Spleen (tissue), 7 donors: Measurements from ENCODE around the gene MTHFR.

Source experiments
- POLR2A ChIP-seq, 3 donors: fragments of 450-650 bp; IDR thresholded peaks; one replicate each; pipeline ENCODE4 v1.5.1; 2017; ENCODE audit warnings: antibody characterized with exemption in 3 of 3, mild to moderate bottlenecking in 1 of 3
- POLR2AphosphoS5 ChIP-seq, 3 donors: sonication (generic); formaldehyde crosslinking; IDR thresholded peaks; one replicate each; pipeline ENCODE4 v1.5.1; 2017; ENCODE audit warnings: antibody characterized with exemption in 3 of 3
- TF ChIP-seq, protein P1 (sequence below), 11 experiments: fragments of 200-600 bp in 7 of 11; fragments of 450-650 bp in 4 of 11; sonication (generic) in 4 of 11; IDR thresholded peaks in 8 of 11; conservative IDR thresholded peaks in 3 of 11; 1 replicate in 7 of 11; 2 replicates in 4 of 11; pipeline versions ENCODE4 v1.4.0 to v1.8.0; 2016 to 2021; ENCODE audit warnings: antibody characterized with exemption in 11 of 11, inconsistent platforms in 4 of 11, mild to moderate bottlenecking in 1 of 11
- donor health status: DM: no; HTN: no; CAD: no; lungs with moderate emphysema.
- donor health status: DM: no; HTN: no; CAD: no.
- donor health status: DM: no; HTN: no; CAD: no.

DNA sequence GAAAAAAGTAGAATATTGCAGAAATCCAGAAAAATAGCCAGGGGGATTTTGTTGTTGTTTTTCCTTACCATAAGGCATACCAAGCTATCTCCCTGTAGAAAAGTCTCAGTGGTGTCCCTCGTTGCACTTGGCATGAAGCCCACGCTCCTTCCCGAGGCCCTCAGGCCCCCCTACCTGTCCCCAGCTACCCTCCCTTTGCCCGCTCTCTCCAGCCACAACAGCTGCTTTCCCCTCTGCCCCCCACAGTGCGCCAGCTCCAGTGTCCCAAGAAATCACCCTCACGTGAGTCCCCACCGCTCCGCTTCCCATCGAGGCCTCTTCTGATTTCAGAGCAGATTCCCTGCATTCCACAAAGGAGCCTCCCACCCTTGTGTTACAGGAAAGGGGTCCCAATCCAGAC, 61.5 kb downstream of the MTHFR start:
- TF ChIP-seq POLR2AphosphoS5 (IDR thresholded peaks at IDR 0.05) = no peak
- TF ChIP-seq, protein P1, sequence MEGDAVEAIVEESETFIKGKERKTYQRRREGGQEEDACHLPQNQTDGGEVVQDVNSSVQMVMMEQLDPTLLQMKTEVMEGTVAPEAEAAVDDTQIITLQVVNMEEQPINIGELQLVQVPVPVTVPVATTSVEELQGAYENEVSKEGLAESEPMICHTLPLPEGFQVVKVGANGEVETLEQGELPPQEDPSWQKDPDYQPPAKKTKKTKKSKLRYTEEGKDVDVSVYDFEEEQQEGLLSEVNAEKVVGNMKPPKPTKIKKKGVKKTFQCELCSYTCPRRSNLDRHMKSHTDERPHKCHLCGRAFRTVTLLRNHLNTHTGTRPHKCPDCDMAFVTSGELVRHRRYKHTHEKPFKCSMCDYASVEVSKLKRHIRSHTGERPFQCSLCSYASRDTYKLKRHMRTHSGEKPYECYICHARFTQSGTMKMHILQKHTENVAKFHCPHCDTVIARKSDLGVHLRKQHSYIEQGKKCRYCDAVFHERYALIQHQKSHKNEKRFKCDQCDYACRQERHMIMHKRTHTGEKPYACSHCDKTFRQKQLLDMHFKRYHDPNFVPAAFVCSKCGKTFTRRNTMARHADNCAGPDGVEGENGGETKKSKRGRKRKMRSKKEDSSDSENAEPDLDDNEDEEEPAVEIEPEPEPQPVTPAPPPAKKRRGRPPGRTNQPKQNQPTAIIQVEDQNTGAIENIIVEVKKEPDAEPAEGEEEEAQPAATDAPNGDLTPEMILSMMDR (IDR thresholded peaks at IDR 0.05 in 8 of 11, conservative IDR thresholded peaks at IDR 0.05 in 3 of 11) = no peak
- no peak for TF ChIP-seq POLR2A (IDR thresholded peaks at IDR 0.05)
